H1 (cell line): ENCODE data around the gene KLHL10. TPM values are rescaled to one million over a fixed set of nuclear protein-coding genes. Genes with fewer than 3 reads are reported as not detected.
A peak's percentile ranks its signal among the peaks of the same experiment; 100 is the strongest.

Source experiments
- BCL11A ChIP-seq, 2 experiments: IDR thresholded peaks; one replicate each; pipeline ENCODE4 v1.6.1; 2011; ENCODE audit warnings: low read depth in 2 of 2, low read length in 2 of 2, mild to moderate bottlenecking in 2 of 2
- BRCA1 ChIP-seq: IDR thresholded peaks from 2 replicates; pipeline ENCODE4 v1.6.1; 2012; ENCODE audit warnings: low read depth, low read length, improper control_type of control experiment
- EGR1 ChIP-seq: IDR thresholded peaks from 2 replicates; pipeline ENCODE4 v1.6.1; 2011; ENCODE audit warnings: low read depth, low read length, borderline replicate concordance
- FOSL1 ChIP-seq: IDR thresholded peaks from 2 replicates; pipeline ENCODE4 v1.6.1; 2011; ENCODE audit warnings: mild to moderate bottlenecking, low read depth, low read length, moderate library complexity; ENCODE audit not compliant: insufficient read depth
- POLR2A ChIP-seq, 2 experiments: IDR thresholded peaks; 1 replicate in 1 of 2; 2 replicates in 1 of 2; pipeline ENCODE4 v1.6.1; 2011; ENCODE audit warnings: low read depth in 2 of 2, low read length in 2 of 2, mild to moderate bottlenecking in 2 of 2; ENCODE audit errors: control extremely low read depth in 1 of 2
- SIX5 ChIP-seq: IDR thresholded peaks from 2 replicates; pipeline ENCODE4 v1.6.1; 2011; ENCODE audit warnings: mild to moderate bottlenecking, low read depth, low read length
- SP1 ChIP-seq: IDR thresholded peaks from 2 replicates; pipeline ENCODE4 v1.6.1; 2011; ENCODE audit warnings: low read depth, low read length
- TBP ChIP-seq: IDR thresholded peaks from 2 replicates; pipeline ENCODE4 v1.6.1; 2011; ENCODE audit warnings: low read depth, low read length, improper control_type of control experiment
- TCF12 ChIP-seq: IDR thresholded peaks from 2 replicates; pipeline ENCODE4 v1.6.1; 2011; ENCODE audit warnings: low read depth, mild to moderate bottlenecking, low read length
- YY1 ChIP-seq: IDR thresholded peaks from 2 replicates; pipeline ENCODE4 v1.6.1; 2011; ENCODE audit warnings: low read depth, mild to moderate bottlenecking, low read length
- polyA plus RNA-seq, 7 experiments: library from polyadenylated mRNA; depleted of rRNA in 3 of 7; stranded (reverse) in 5 of 7; unstranded in 2 of 7; fragments of >200 nt in 5 of 7; fragments of 200-250 nt in 2 of 7; gene quantifications; 1 replicate in 5 of 7; 2 replicates in 1 of 7; 4 replicates in 1 of 7; pipeline versions ENCODE4 v1.2.1 to v1.2.3, GENCODE V29; 2011 to 2013; ENCODE audit warnings: missing spikeins in 2 of 7, mixed read lengths in 2 of 7
- total RNA-seq: library from RNA; stranded (reverse); fragmentation: NEBNext Ultra II Directional; extraction: Animal tissue kit (Norgen Biotek cat#: 25700); gene quantifications from 2 replicates; pipeline ENCODE4 v1.2.1, GENCODE V29; 2021
- TF ChIP-seq, protein P1 (sequence below), 3 experiments: IDR thresholded peaks; 1 replicate in 2 of 3; 2 replicates in 1 of 3; pipeline versions ENCODE4 v1.5.1 to v1.6.1; 2011; ENCODE audit warnings: low read length in 3 of 3, mild to moderate bottlenecking in 3 of 3, inconsistent platforms in 2 of 3, low read depth in 1 of 3, moderate library complexity in 1 of 3; ENCODE audit not compliant: insufficient read depth in 1 of 3; ENCODE audit errors: control extremely low read depth in 1 of 3

Gene KLHL10
- total and polyA plus RNA-seq, 2 of the 8 experiments (the other 6 are each of a cell fraction or from before 2014, with no cell fraction given), result 0.19 to 0.26 TPM

DNA sequence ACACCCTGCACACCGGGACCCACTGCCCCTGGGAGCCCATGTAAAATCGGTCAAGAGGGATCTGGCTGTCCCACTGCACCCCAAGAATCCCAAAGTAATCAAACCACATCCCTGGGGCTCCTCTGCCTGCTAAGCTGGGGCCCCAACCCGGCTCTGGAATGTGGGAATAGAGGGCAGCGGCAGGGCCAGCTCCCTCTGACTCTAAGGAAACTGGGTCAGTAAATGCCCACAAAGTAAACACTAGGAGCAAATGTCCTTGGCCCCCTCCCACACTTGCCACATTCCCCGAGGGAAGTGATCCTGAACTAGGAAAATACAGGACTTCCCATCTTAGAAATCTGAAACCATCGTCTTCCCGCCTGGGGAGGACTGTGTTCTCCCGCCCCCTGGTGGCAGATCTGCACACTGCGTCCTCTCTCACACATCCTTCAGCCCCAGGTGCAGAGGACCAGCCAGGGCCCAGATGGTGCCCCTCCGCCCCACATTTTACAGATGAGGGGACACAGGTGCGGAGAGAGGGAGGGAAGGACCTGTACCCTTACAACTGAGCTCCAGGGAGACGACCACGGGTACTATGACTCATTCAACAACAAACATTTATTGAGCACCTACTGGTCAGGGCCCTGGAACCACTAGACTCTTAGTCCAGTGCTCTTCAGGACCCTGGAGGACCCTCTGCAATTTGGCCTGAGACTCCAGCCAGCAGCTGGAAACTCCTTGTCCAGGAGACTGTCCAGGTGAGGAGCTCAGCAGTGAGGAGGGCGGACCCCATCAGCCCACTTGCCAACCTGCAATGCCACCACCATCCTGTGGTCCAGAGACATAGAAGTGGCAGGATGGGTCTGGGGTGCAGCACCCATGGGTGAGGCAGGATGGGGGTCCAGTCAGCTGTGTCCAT is 36.0 kb upstream of the KLHL10 start (continued):
- TF ChIP-seq POLR2A (IDR thresholded peaks at IDR 0.05; ENCODE audit: control extremely low read depth in 1 of 2, low read depth in 2 of 2, low read length in 2 of 2) (peak in 1 of 2 experiments; percentile 17; a peak in 1 of 3 replicates), YY1 (peak; percentile 74), BCL11A (IDR thresholded peaks at IDR 0.05; ENCODE audit: low read depth in 2 of 2, low read length in 2 of 2) (no peak), EGR1 (no peak), TCF12 (0 out of 2 replicates have a peak, but pooled peaks have one; percentile 73), TBP (no peak), FOSL1 (no peak), BRCA1 (no peak), SIX5 (no peak), SP1 (no peak)
- TF ChIP-seq, protein P1, sequence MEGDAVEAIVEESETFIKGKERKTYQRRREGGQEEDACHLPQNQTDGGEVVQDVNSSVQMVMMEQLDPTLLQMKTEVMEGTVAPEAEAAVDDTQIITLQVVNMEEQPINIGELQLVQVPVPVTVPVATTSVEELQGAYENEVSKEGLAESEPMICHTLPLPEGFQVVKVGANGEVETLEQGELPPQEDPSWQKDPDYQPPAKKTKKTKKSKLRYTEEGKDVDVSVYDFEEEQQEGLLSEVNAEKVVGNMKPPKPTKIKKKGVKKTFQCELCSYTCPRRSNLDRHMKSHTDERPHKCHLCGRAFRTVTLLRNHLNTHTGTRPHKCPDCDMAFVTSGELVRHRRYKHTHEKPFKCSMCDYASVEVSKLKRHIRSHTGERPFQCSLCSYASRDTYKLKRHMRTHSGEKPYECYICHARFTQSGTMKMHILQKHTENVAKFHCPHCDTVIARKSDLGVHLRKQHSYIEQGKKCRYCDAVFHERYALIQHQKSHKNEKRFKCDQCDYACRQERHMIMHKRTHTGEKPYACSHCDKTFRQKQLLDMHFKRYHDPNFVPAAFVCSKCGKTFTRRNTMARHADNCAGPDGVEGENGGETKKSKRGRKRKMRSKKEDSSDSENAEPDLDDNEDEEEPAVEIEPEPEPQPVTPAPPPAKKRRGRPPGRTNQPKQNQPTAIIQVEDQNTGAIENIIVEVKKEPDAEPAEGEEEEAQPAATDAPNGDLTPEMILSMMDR (IDR thresholded peaks at IDR 0.05; ENCODE audit: control extremely low read depth in 1 of 3, insufficient read depth in 1 of 3, low read depth in 1 of 3, low read length in 3 of 3), result peak; percentile 92 to 97 (median 97)
